ENCODE data around the gene CREBL2.

- TF ChIP-seq POLR2AphosphoS5 (IDR thresholded peaks at IDR 0.05) (no peak), CTCF (IDR thresholded peaks at IDR 0.05 in 8 of 11, conservative IDR thresholded peaks at IDR 0.05 in 3 of 11) (no peak), POLR2A (IDR thresholded peaks at IDR 0.05) (no peak)
Observed at GRCh38 chr12:12564911-12565310, 46.8 kb upstream of the CREBL2 start.

Data from spleen (tissue), 7 donors.